IMR-90 (cell line): Measurements from ENCODE around the gene DHX15. TPM values are rescaled to one million over a fixed set of nuclear protein-coding genes. Genes with fewer than 3 reads are reported as not detected.

Experiments used
- ATAC-seq: fragments of 200-7000 bp; cut with Tn5 transposase; 2 replicates; pipeline ENCODE4 v1.9.1; 2020; ENCODE audit warnings: low read depth, mild to moderate bottlenecking, moderate library complexity
- BruUV-seq: library from RNA; stranded (reverse); fragments of 400-500 nt; replicated peaks from 2 replicates; lab custom pipeline; 2021; lab: Mats Ljungman, UMichigan
- CTCF ChIA-PET: fragments of 300-600 bp; formaldehyde crosslinking; extraction: SDS; loops from one replicate; lab custom pipeline; 2021; ENCODE audit warnings: antibody characterized with exemption; lab: Yijun Ruan, JAX
- POLR2A ChIA-PET: fragments of 300-600 bp; sonication (Branson Sonifier 250); formaldehyde crosslinking; loops from one replicate; lab custom pipeline; 2022; ENCODE audit warnings: antibody characterized with exemption; ENCODE audit not compliant: unreplicated experiment; lab: Charles Lee
- DNase-seq: peaks from one replicate; pipeline ENCODE4 v3.0.0; 2013
- H2AFZ ChIP-seq: replicated peaks from 2 replicates; pipeline ENCODE3; 2013; ENCODE audit warnings: low read length, mild to moderate bottlenecking; ENCODE audit not compliant: poor library complexity
- H2AK5ac ChIP-seq: 2 replicates; pipeline ENCODE4 v1.6.1; 2013; ENCODE audit warnings: low read depth, low read length, inconsistent platforms
- H2AK9ac ChIP-seq: replicated peaks from 2 replicates; pipeline ENCODE3; 2013; ENCODE audit warnings: mild to moderate bottlenecking, low read depth, low read length, moderate library complexity; ENCODE audit not compliant: poor library complexity
- H2BK120ac ChIP-seq: 2 replicates; pipeline ENCODE4 v1.6.1; 2013; ENCODE audit warnings: low read depth, low read length, inconsistent platforms
- H2BK15ac ChIP-seq: 3 replicates; pipeline ENCODE4 v1.6.1; 2013; ENCODE audit warnings: low read depth, low read length, inconsistent platforms
- H2BK20ac ChIP-seq: 2 replicates; pipeline ENCODE4 v1.6.1; 2013; ENCODE audit warnings: low read depth, mild to moderate bottlenecking, inconsistent platforms, low read length, moderate library complexity
- H2BK5ac ChIP-seq: 2 replicates; pipeline ENCODE4 v1.6.1; 2013; ENCODE audit warnings: mild to moderate bottlenecking, low read depth, low read length, inconsistent platforms; ENCODE audit not compliant: poor library complexity, severe bottlenecking
- H3K14ac ChIP-seq: replicated peaks from 2 replicates; pipeline ENCODE4 v1.6.1; 2013; ENCODE audit warnings: low read depth, low read length, inconsistent platforms
- H3K18ac ChIP-seq: 2 replicates; pipeline ENCODE4 v1.6.1; 2013; ENCODE audit warnings: low read depth, low read length, control low read depth
- H3K23ac ChIP-seq: 2 replicates; pipeline ENCODE4 v1.6.1; 2013; ENCODE audit warnings: low read depth, low read length, inconsistent platforms
- H3K27ac ChIP-seq: 2 replicates; pipeline ENCODE4 v1.5.1; 2013; ENCODE audit warnings: mild to moderate bottlenecking, control low read depth, low read length; ENCODE audit not compliant: insufficient read depth
- H3K27me3 ChIP-seq: 2 replicates; pipeline ENCODE4 v1.6.1; 2013; ENCODE audit warnings: low read length; ENCODE audit not compliant: control insufficient read depth, insufficient read depth
- H3K36me3 ChIP-seq: 2 replicates; pipeline ENCODE4 v1.6.1; 2013; ENCODE audit warnings: low read length, mixed read lengths; ENCODE audit not compliant: control insufficient read depth, insufficient read depth
- H3K4ac ChIP-seq: 2 replicates; pipeline ENCODE4 v1.6.1; 2013; ENCODE audit warnings: low read depth, low read length, inconsistent platforms
- H3K4me1 ChIP-seq: 2 replicates; pipeline ENCODE4 v1.6.1; 2013; ENCODE audit warnings: low read length, mixed read lengths; ENCODE audit not compliant: control insufficient read depth, insufficient read depth
- H3K4me2 ChIP-seq: 2 replicates; pipeline ENCODE4 v1.6.1; 2013; ENCODE audit warnings: low read depth, mild to moderate bottlenecking, control low read depth, low read length, moderate library complexity
- H3K4me3 ChIP-seq: 2 replicates; pipeline ENCODE4 v1.5.1; 2013; ENCODE audit warnings: low read depth, mild to moderate bottlenecking, control low read depth, low read length, moderate library complexity; ENCODE audit not compliant: insufficient read depth
- H3K56ac ChIP-seq: 2 replicates; pipeline ENCODE4 v1.6.1; 2013; ENCODE audit warnings: low read length, inconsistent platforms; ENCODE audit not compliant: insufficient read depth; ENCODE audit errors: extremely low read depth
- H3K79me1 ChIP-seq, 2 experiments: 2 replicates each; pipeline ENCODE4 v1.6.1; 2013; ENCODE audit warnings: low read length in 2 of 2, inconsistent platforms in 1 of 2, low read depth in 1 of 2
- H3K9ac ChIP-seq: 2 replicates; pipeline ENCODE4 v1.6.1; 2013; ENCODE audit warnings: low read depth, low read length, control low read depth
- H3K9me1 ChIP-seq: 2 replicates; pipeline ENCODE4 v1.6.1; 2013; ENCODE audit warnings: low read length, inconsistent platforms; ENCODE audit not compliant: insufficient read depth
- H3K9me3 ChIP-seq: 2 replicates; pipeline ENCODE4 v1.6.1; 2013; ENCODE audit warnings: low read length; ENCODE audit not compliant: control insufficient read depth, insufficient read depth
- H4K20me1 ChIP-seq: 2 replicates; pipeline ENCODE4 v1.6.1; 2013; ENCODE audit warnings: low read length, inconsistent platforms; ENCODE audit not compliant: insufficient read depth
- H4K5ac ChIP-seq: 2 replicates; pipeline ENCODE4 v1.6.1; 2013; ENCODE audit warnings: mild to moderate bottlenecking, low read depth, low read length, control low read depth
- H4K8ac ChIP-seq, 2 experiments: 2 replicates each; pipeline ENCODE4 v1.6.1; 2013; ENCODE audit warnings: low read depth in 2 of 2, low read length in 2 of 2, control low read depth in 1 of 2, inconsistent platforms in 1 of 2
- H4K91ac ChIP-seq: 2 replicates; pipeline ENCODE4 v1.6.1; 2013; ENCODE audit warnings: low read depth, low read length, inconsistent platforms; ENCODE audit not compliant: insufficient read depth
- CEBPB ChIP-seq: IDR thresholded peaks from 2 replicates; pipeline ENCODE4 v1.6.1; 2012; ENCODE audit warnings: low read depth, low read length, improper control_type of control experiment
- WGBS, 2 experiments: methylation state at CpG; one replicate each; pipeline versions ENCODE4 v1.1.5 to v1.1.7; 2013; ENCODE audit warnings: missing lambda C conversion rate in 2 of 2; ENCODE audit not compliant: insufficient read length in 1 of 2; ENCODE audit errors: extremely low coverage in 2 of 2; 5-methylcytosine and 5-hydroxymethylcytosine counted together
- dilution Hi-C: fragments of 300-500 bp; cut with HindIII; formaldehyde crosslinking; loops from one replicate; pipeline ENCODE4 v1.14.3; 2018; ENCODE audit warnings: low sequenced_read_pairs; ENCODE audit not compliant: unreplicated experiment
- in situ Hi-C: fragments of 300-500 bp; cut with MboI; formaldehyde crosslinking; loops from 3 replicates; pipeline ENCODE4 v1.14.3; 2019; ENCODE audit warnings: low sequenced_read_pairs, inconsistent platforms, mixed read lengths
- intact Hi-C: fragments of 100-400 bp; cut with micrococcal nuclease; formaldehyde crosslinking; loops from 2 replicates; pipeline ENCODE4 v1.10.0; 2022
- polyA plus RNA-seq, 3 experiments: library from polyadenylated mRNA; depleted of rRNA; stranded (reverse); fragments of >200 nt; gene quantifications; 2 replicates each; pipeline ENCODE4 v1.2.3, GENCODE V29; 2012; ENCODE audit warnings: low replicate concordance in 1 of 3
- total RNA-seq: library from RNA; depleted of rRNA; stranded (reverse); fragments of >200 nt; gene quantifications from 2 replicates; pipeline ENCODE4 v1.2.3, GENCODE V29; 2012

DHX15 gene
- total and polyA plus RNA-seq, 2 of the 4 experiments (the other 2 are of a cell fraction) = 97.9 to 172 TPM

DNA sequence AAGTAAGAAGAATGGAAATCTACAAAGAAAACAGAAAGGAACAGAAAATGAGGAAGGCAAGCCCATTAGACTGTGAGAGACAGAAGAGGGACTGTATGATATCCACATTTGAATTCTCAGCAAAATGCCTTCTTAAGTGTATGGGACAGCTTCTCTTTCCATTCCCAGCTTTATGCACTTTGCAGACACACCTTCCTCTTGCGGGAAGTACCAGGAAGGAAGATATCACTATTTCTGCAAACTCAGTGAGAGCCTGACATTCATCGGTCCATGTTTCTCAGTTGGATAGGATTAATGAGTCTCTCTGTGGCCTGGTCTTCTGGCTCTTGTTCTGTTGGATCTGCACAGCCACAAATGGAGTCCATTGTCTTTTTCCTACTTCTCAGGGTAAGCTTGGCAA lies 31.6 kb upstream of the DHX15 start:
- Histone ChIP-seq H2BK20ac (no peak overlapping the region), H4K20me1 (no peaks in the 10 kb centered on the region), H2AK5ac (no peak overlapping the region), H2BK5ac (no peak overlapping the region), H3K4me1 (no peaks in the 10 kb centered on the region), H3K79me1 (no peaks in the 10 kb centered on the region), H4K5ac (no peak overlapping the region), H3K27ac (no peak overlapping the region), H3K27me3 (peaks cover 2% of the 10 kb centered on the region), H3K18ac (no peak overlapping the region), H3K9ac (no peak overlapping the region), H2AK9ac (no peak overlapping the region), H2BK120ac (no peak overlapping the region), H4K8ac (no peak overlapping the region), H3K9me3 (no peaks in the 10 kb centered on the region), H4K91ac (no peak overlapping the region), H3K4ac (no peak overlapping the region), H3K36me3 (no peaks in the 10 kb centered on the region), H2AFZ (no peak overlapping the region), H3K9me1 (no peaks in the 10 kb centered on the region), H3K23ac (no peak overlapping the region), H3K4me2 (no peak overlapping the region), H3K14ac (no peak overlapping the region), H3K56ac (no peak overlapping the region), H2BK15ac (no peak overlapping the region), H3K4me3 (no peak overlapping the region)
- no peak for TF ChIP-seq CEBPB
- WGBS, 2 experiments = no CpG with 5 or more reads among the region's 2 CpGs
- intact Hi-C loops = no loop called here
- no TSS peak for BruUV-seq
- ATAC-seq = no peak
- dilution Hi-C loops = no loop called here
- in situ Hi-C loops = no loop called here
- ChIA-PET POLR2A (no interaction called here), CTCF (no interaction called here)
- DNase-seq = no peak
